AG09319 (cell line): ENCODE measurements around the gene IDI1.

Experiments used
- DNase-seq: peaks from one replicate; pipeline ENCODE4 v3.0.0-alpha.2; 2010; ENCODE audit warnings: low read depth; ENCODE audit errors: extremely low read depth
- CTCF ChIP-seq: IDR thresholded peaks from 2 replicates; pipeline ENCODE4 v1.5.1; 2011; ENCODE audit warnings: low read depth, mild to moderate bottlenecking, inconsistent platforms, low read length, moderate library complexity

Gene IDI1

GRCh38 chr10:1090696-1091095 is 41.8 kb upstream of the IDI1 start:
- DNase-seq, result no peak
- no peak for TF ChIP-seq CTCF

DNA sequence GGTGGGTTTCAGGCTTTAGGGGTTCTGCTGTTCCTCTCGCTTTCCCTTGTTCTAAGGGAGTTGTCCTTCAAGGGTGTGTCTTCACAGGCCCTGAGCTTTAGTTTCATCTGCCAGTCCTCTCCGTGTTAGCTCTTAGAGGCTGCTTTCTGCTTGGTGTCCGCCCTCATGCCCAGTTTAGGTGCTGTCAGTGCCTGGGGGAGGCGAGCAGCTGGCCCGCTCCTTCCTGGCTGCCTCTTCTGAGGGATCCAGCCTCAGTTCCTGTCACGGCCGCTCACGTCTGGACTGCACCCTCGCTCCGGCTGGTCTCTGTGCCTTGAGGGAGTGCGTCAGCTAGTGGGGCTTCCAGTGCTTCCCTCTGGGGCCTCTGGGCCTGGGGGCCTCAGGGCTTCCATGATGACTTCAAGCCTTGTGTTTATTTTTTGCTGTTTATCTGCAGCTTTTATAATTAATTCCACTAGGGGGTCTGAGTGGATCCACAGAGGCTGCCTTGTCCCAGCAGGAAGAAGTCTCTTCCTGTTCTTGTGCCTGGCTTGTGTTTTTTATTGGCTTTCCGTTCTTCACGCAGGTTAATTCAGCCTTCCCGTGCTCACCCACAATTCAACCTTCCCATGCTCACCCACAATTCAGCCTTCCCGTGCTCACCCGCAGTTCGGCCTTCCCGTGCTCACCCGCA is 40.2 kb upstream of the IDI1 start:
- DNase-seq, result no peak
- no peak for TF ChIP-seq CTCF

- no peak for TF ChIP-seq CTCF
- no peak for DNase-seq
Measured at GRCh38 chr10:1086787-1087186, 37.9 kb upstream of the IDI1 start.

GRCh38 chr10:1085258-1085657 is 36.3 kb upstream of the IDI1 start:
- no peak for TF ChIP-seq CTCF
- no peak for DNase-seq

DNA sequence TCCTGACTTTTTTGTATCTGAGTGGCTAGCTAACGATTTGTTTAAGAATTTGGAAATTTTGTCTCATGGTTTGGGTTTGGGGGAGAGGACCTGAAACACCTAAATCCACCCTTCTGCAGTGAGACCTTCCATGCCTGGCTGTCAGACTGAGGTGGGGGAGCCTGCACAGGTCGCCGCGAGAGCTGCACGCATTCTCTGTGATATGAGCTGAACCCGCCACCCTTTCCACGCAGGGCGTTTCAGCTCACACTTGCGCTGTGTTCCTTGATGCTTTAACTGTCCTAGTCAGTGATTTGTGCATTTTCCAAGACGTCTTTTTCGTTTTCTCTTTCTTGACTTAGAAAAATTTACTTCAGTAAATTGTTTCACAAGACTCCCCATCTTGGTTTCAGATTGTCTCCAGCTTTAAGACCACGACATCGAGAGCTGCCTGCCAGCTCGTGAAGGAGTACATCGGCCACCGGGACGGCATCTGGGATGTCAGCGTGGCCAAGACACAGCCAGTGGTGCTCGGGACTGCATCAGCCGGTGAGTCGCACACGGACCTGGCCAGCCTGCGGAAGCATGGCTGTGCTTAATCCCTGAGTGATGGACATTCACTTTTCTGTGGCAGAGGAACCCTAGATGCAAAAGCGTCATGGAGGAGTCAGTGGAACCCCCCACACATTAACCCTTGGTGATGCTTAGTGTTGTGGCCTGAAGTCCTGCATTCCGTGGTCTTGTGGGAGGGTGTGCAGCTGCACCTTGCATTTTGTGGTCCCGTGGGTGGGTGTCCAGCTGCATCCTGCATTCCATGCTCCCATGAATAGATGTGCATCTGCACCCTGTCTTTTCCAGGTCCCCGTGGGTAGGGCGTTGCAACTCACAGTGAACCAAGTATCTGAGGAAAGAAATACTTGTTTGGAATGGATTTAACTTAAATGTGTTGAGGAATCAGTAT is 35.4 kb upstream of the IDI1 start:
- no peak for DNase-seq
- no peak for TF ChIP-seq CTCF

- TF ChIP-seq CTCF, result no peak
- no peak for DNase-seq
Measured at GRCh38 chr10:1083581-1083980, 34.7 kb upstream of the IDI1 start.

DNA sequence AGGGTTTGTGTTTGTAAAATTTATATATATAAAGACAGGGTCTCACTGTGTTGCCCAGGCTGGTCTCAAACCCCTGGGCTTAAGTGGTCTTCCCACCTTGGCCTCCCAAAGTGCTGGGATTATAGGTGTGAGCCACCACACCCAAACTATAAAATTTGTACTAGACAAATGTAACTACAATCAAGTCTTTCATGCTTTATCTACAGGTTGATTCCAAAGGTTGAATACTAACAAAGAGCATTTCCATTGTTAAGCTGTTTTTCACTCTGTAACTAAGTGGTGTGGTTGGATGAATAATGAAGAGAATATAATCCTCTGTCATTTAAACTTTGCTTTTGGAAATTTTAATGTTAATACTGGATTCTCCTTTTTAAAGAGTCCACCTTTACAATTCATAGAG is 29.7 kb upstream of the IDI1 start:
- DNase-seq, result no peak
- no peak for TF ChIP-seq CTCF
